ENCODE data around the gene EXOC4. TPM values are rescaled to one million over a fixed set of nuclear protein-coding genes. Genes with fewer than 3 reads are reported as not detected.
A peak's percentile ranks its signal among the peaks of the same experiment; 100 is the strongest.
"Not testable (repeated sequence)": the region's sequence is repeated elsewhere in the genome, so short reads cannot be mapped to it uniquely, and the experiment has no call there.

EXOC4 gene
- total RNA-seq, 1 experiment from 2014 or later: 62.4 TPM

DNA sequence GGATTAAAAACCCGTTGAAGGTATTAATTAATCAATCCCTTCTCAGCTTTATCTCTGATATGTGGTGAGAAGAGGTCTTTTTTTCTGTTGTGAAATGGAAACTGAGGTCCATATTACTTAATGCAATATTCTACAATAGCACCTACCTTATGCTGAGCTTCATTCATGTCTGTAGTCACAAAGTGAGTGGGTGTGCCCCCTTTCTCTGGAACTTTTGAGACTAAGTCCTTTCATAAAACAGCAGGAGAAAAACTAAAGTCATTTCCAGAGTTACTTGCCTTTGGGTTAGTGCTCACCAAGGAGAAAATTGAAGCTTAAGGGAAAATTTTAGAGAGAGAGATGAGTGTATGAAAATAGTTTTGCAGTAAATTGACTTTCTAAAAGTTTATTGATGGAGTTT is 61.2 kb downstream of the EXOC4 start:
- no peak for DNase-seq
- no peak overlapping the region for H3K4me3 ChIP-seq
- no peak overlapping the region for H3K27ac ChIP-seq
- H3K36me3 ChIP-seq: no peaks in the 10 kb centered on the region; the same call in none of the 2 replicates
- H3K27me3 ChIP-seq: no peaks in the 10 kb centered on the region
- H3K4me1 ChIP-seq: peaks cover 9% of the 10 kb centered on the region
- H3K9me3 ChIP-seq (replicated peaks): no peaks in the 10 kb centered on the region

DNA sequence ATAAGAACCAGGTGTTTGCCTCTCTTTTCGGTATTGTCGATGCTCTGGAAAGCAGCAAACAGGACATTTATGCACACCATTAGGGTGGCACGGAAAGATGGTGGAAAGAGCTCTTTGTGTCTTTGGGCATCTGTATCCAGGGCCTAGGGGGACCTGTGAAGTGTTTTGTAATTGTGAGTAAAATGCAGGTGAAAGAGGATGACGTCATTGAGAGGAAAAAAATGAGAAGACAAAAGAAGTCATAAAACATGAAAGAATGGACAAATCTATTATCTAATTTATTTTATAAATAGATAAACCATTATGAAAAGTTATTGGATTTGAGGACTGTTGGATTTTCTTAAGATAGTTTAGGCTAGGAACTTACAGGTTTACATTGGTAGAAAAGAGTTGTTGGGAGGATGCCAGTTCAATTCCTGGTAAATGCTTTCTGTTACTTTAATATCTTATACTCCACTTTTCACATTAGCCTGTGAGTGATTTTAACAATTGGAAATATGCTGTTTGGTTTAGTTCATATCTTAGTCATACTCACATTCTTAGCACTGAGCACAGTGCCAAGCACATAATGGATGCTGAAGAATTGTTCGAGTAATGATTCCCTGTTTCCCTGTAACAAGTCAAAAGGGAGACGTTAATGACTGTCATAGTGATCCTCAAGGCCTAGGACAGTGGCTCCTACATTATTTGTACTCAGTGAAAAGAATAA is 62.6 kb downstream of the EXOC4 start:
- no peak overlapping the region for H3K27ac ChIP-seq
- no peak overlapping the region for H3K4me3 ChIP-seq
- no peak for DNase-seq

DNA sequence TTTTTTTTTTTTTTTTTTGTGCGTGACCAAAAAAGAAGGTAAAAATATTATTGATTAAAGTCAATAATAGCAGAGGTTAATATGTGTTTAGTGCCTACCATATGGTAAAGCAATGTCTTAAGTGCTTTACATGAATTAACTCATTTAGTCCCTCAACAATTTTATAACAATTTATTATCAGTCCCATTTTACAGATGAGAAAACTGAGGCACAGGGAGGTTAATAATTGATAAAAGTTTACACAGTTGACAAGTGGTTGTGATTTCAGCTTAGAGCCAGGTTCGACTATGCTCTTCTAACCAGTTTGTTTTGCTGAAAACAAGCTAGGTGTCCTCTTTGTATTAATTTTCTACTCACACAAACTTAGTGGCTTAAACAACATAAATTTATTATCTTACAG is 67.0 kb downstream of the EXOC4 start:
- no peaks in the 10 kb centered on the region for H3K4me1 ChIP-seq
- H3K4me3 ChIP-seq: no peak overlapping the region
- peaks cover 12% of the 10 kb centered on the region for H3K9me3 ChIP-seq (replicated peaks)
- no peaks in the 10 kb centered on the region for H3K27me3 ChIP-seq
- no peak overlapping the region for H3K27ac ChIP-seq
- DNase-seq: no peak
- H3K36me3 ChIP-seq: peaks cover 6% of the 10 kb centered on the region

More for the DNA sequence above, 62.6 kb downstream of the EXOC4 start:
- no peaks in the 10 kb centered on the region for H3K27me3 ChIP-seq
- H3K9me3 ChIP-seq (replicated peaks): no peaks in the 10 kb centered on the region
- H3K36me3 ChIP-seq: no peaks in the 10 kb centered on the region; the same call in 1 of the 2 replicates
- peaks cover 3% of the 10 kb centered on the region for H3K4me1 ChIP-seq

DNA sequence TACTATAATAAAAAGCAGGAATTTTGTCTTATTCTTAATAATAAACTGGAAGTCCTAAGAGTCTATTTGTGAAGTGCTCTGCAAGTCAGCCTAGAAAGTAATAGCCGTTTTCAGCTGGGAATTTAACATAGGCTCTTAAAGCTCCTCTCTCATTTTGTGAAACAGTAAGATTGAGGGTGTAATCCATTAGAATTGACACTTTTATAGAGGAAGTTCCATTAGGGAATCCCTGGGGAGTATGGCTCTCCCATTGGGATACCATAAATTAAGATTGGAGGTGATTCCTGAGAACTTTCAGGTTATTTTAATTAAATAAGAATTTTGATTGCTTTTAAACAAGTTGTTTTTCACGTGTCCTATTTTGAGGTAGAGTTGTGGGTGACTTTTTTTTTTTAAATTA is 68.0 kb downstream of the EXOC4 start:
- no peak for DNase-seq
- Histone ChIP-seq H3K9me3 (replicated peaks) (peaks cover 13% of the 10 kb centered on the region), H3K4me1 (no peaks in the 10 kb centered on the region), H3K27me3 (no peaks in the 10 kb centered on the region), H3K4me3 (no peak overlapping the region), H3K27ac (no peak overlapping the region), H3K36me3 (peaks cover 6% of the 10 kb centered on the region)

DNA sequence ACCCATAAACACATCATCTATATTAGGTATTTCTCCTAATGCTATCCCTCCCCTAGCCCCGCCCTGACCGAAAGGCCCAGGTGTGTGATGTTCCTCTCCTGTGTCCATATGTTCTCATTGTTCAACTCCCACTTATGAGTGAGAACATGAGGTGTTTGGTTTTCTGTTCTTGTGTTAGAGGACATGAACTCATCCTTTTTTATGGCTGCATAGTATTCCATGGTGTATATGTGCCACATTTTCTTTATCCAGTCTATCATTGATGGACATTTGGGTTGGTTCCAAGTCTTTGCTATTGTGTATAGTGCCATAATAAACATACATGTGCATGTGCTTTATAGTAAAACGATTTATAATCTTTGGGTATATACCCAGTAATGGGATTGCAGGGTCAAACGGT is 68.5 kb downstream of the EXOC4 start:
- not testable (repeated sequence) for H3K27ac ChIP-seq, DNase-seq, H3K4me1 ChIP-seq, H3K27me3 ChIP-seq, H3K4me3 ChIP-seq, H3K36me3 ChIP-seq
- H3K9me3 ChIP-seq (replicated peaks): peaks cover 16% of the 10 kb centered on the region

DNA sequence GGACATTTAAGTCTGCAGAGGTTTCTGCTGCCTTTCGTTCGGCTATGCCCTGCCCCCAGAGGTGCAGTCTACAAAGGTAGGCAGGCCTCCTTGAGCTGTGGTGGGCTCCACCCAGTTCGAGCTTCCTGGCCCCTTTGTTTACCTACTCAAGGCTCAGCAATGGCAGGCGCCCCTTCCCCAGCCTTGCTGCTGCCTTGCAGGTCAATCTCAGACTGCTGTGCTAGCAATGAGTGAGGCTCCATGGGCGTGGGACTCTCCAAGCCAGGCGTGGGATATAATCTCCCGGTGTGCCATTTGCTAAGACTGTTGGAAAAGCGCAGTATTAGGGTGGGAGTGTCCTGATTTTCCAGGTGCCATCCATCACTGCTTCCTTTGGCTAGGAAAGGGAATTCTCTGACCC is 73.9 kb downstream of the EXOC4 start:
- not testable (repeated sequence) for H3K36me3 ChIP-seq, DNase-seq, H3K27me3 ChIP-seq, H3K27ac ChIP-seq, H3K4me3 ChIP-seq, H3K4me1 ChIP-seq
- H3K9me3 ChIP-seq (replicated peaks): peaks cover 11% of the 10 kb centered on the region

DNA sequence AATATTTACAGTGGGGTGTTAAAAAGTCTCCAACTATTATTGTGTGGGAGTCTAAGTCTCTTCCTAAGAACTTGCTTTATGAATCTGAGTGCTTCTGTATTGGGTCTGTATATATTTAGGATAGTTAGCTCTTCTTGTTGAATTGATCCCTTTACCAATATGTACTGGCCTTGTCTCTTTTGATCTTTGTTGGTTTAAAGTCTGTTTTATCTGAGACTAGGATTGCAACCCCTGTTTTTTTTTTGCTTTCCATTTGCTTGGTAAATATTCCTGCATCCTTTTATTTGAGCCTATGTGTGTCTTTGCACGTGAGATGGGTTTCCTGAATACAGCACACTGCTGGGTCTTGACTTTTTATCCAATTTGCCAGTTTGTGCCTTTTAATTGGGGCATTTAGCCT is 75.1 kb downstream of the EXOC4 start:
- not testable (repeated sequence) for H3K36me3 ChIP-seq; H3K4me3 ChIP-seq; H3K27ac ChIP-seq; H3K27me3 ChIP-seq; H3K4me1 ChIP-seq; DNase-seq; H3K9me3 ChIP-seq (replicated peaks)

DNA sequence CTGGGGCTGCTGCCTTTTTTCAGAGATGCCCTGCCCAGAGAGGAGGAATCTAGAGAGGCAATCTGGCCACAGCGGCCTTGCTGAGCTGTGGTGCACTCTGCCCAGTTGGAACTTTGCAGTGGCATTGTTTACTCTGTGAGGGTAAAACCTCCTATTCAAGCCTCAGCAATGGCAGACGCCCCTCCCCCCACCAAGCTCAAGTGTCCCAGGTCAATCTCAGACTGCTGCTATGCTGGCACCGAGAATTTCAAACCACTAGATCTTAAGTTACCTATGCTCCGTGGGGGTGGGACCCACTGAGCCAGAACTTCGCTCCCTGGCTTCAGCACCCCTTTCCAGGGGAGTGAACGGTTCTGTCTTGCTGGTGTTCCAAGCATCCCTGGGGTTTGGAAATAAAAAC is 77.2 kb downstream of the EXOC4 start:
- Histone ChIP-seq H3K4me3 (no peak overlapping the region), H3K4me1 (no peaks in the 10 kb centered on the region), H3K27me3 (no peaks in the 10 kb centered on the region), H3K27ac (no peak overlapping the region), H3K36me3 (0 out of 2 replicates have a peak, but pooled peaks cover 3% of the 10 kb centered on the region), H3K9me3 (replicated peaks) (peaks cover 4% of the 10 kb centered on the region; the same call in 1 of the 2 replicates)
- no peak for DNase-seq

DNA sequence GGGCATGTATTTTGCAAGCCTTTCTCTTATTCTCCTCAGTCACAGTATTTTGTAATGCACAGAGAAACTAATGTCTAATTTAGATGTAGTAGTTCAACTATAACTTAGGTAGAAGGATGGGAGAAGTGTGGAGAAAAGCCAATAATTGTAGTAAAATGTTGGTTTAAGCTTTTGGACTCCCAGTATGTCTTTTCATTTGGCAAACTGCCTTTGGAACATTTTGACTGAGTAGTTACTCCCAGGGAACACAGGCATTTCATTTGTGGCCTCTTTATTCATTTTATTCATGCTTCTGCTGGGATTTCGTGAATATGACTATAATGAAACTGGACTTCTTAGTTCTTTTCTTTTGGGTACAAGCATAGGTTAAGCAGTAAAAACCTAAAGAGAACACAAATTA is 79.0 kb downstream of the EXOC4 start:
- no peak for DNase-seq
- Histone ChIP-seq H3K27ac (no peak overlapping the region), H3K4me1 (no peaks in the 10 kb centered on the region), H3K9me3 (replicated peaks) (no peaks in the 10 kb centered on the region; the same call in 1 of the 2 replicates), H3K36me3 (0 out of 2 replicates have a peak, but pooled peaks cover 3% of the 10 kb centered on the region), H3K27me3 (no peaks in the 10 kb centered on the region), H3K4me3 (no peak overlapping the region)

DNA sequence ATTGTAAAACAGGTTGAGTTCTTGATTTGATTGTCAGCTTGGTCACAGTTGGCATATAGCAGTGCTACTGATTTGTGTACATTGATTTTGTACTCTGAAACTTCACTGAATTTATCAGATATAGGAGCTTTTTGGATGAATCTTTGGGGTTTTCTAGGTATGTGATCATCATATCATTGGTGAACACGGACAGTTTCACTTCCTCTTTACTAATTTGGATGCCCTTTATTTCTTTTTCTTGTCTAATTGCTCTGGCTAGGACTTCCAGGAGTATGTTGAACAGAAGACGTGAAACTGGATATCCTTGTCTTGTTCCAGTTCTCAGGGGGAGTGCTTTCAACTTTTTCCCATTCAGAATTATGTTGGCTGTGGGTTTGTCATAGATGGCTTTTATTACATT is 86.9 kb downstream of the EXOC4 start:
- Histone ChIP-seq H3K4me1 (no peaks in the 10 kb centered on the region), H3K27me3 (no peaks in the 10 kb centered on the region), H3K27ac (no peak overlapping the region), H3K9me3 (replicated peaks) (peaks cover 11% of the 10 kb centered on the region), H3K36me3 (no peaks in the 10 kb centered on the region), H3K4me3 (no peak overlapping the region)
- no peak for DNase-seq

DNA sequence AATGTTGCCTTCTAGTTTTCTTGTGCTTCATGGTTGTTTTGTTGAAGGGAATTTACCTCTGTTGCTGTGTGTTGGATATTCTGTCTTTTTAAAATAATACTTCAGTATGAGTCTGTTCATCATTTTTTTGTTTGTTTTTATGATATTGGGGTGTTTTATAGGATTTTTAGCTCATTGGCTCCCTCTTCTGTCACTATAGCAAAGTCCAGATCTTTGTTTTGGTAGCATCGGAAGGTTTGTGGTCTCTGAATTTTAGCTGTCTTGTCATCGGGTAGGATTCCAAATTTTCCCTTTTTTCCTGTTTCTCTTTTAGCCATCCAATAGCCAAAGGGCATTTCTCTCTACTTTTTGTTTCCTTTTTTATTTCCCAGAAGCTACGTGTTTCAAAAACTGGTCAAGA is 91.4 kb downstream of the EXOC4 start:
- peaks cover 8% of the 10 kb centered on the region for H3K9me3 ChIP-seq (replicated peaks)
- no peak overlapping the region for H3K4me3 ChIP-seq
- no peaks in the 10 kb centered on the region for H3K27me3 ChIP-seq
- peak in 1 of 2 experiments; percentile 34 for DNase-seq
- no peak overlapping the region for H3K27ac ChIP-seq
- H3K36me3 ChIP-seq: no peaks in the 10 kb centered on the region
- H3K4me1 ChIP-seq: no peaks in the 10 kb centered on the region

DNA sequence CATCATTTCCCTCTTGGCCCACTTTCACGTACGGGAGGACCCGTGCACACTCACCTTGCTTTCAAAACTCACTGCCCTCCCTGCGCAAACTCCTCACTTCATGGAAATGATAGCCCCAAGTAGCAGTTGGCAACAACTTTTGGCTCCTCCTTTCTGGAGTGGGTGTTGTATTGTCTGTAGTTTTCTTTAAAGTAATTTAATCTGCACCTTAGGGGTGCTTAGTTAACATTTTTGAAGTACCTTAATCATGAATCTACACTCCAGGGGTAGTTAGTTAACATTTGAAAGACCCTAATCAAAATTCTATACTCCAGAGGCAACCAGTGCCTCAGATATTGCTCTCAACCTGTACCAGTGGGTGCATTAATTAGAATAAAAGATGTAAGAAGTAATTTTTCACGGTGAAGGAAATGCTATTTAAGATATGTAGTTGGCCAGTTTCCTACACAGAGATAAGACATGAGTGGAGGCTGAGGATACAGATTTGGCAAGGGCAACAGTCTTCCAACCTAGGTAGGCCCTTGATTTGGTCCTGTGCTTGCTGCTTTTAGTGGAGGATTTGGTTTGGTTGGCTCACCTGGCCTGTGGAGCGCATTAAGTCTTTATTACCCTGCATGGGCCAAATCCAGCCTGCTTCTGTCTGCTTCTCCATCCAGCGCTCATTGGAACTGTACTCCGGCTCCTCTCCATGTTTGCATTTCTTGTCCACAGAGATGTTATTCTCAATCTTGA is 93.0 kb downstream of the EXOC4 start:
- H3K36me3 ChIP-seq: no peaks in the 10 kb centered on the region
- H3K4me1 ChIP-seq: no peaks in the 10 kb centered on the region
- no peak overlapping the region for H3K4me3 ChIP-seq
- no peak for DNase-seq
- no peaks in the 10 kb centered on the region; the same call in none of the 2 replicates for H3K9me3 ChIP-seq (replicated peaks)
- H3K27ac ChIP-seq: no peak overlapping the region
- no peaks in the 10 kb centered on the region for H3K27me3 ChIP-seq

DNA sequence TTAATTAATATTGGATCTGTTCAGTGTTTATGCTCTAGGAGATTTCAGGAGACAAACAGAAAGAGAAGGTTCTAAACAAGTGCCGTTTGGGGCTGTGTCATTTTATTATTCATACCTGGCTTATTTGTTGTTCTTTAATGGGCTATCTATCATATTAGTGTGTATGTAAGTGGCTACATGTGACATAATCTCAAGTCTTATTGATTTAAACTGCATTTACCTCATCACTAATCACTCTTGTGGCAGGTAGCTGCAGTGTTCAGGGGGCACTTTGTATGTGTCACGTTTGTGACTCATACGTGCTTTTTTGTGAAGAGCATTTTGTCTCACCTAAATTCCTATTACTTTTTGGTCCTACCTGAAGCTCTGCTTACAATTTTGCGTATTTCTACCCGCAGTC is 95.4 kb downstream of the EXOC4 start:
- H3K27me3 ChIP-seq: no peaks in the 10 kb centered on the region
- H3K4me3 ChIP-seq: no peak overlapping the region
- H3K36me3 ChIP-seq: no peaks in the 10 kb centered on the region
- H3K27ac ChIP-seq: no peak overlapping the region
- H3K9me3 ChIP-seq (replicated peaks): peaks cover 6% of the 10 kb centered on the region; the same call in 1 of the 2 replicates
- DNase-seq: no peak
- no peaks in the 10 kb centered on the region for H3K4me1 ChIP-seq

DNA sequence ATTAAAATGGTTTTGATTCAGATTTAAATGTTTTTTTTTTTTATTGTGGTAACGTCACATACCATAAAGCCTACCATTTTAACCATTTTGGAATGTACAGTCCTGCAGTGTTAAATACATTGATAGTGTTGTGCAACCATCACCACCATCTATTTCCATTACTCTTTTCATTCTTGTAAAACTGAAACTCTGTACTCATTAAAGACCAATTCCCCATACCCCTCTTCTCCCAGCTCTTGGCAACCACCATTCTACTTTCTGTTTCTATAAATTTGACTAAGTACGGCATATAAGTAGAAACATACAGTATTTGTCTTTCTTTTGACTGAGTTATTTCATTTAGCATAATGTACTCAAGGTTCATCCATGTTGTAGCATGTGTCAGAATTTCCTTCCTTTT is 96.2 kb downstream of the EXOC4 start:
- Histone ChIP-seq H3K9me3 (replicated peaks) (peaks cover 10% of the 10 kb centered on the region; the same call in 1 of the 2 replicates), H3K36me3 (no peaks in the 10 kb centered on the region), H3K4me1 (no peaks in the 10 kb centered on the region), H3K27ac (no peak overlapping the region), H3K4me3 (no peak overlapping the region), H3K27me3 (no peaks in the 10 kb centered on the region)
- DNase-seq: no peak

DNA sequence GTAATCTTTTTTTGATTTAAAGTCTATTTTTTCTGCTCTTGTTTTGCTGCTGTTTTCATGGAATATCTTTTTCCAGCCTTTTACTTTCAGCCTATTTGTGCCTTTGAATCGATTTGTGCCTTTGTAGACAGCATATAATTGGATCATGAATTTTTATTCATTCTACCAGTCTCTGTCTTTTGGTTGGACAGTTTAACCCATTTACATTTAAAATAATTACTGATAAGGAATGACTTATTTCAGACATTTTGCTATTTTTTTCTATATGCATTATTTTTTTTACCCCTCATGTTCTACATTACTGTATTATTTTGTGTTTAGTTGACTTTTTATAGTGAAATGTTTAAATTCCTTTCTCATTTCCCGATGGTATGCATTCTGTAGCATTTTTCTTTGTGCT is 99.6 kb downstream of the EXOC4 start:
- DNase-seq: no peak

More for the DNA sequence above, 99.6 kb downstream of the EXOC4 start:
- H3K4me1 ChIP-seq: no peaks in the 10 kb centered on the region
- no peak overlapping the region for H3K4me3 ChIP-seq
- peaks cover 10% of the 10 kb centered on the region; the same call in 1 of the 2 replicates for H3K9me3 ChIP-seq (replicated peaks)
- H3K27me3 ChIP-seq: no peaks in the 10 kb centered on the region
- H3K27ac ChIP-seq: no peak overlapping the region
- no peaks in the 10 kb centered on the region for H3K36me3 ChIP-seq

Measured in SJCRH30 (cell line).